Neutrophil (primary cell): ENCODE results near the gene RESP18.

Experiments
- H3K27ac ChIP-seq: fragments of 200-600 bp; sonication (generic); 2 replicates; pipeline ENCODE4 v1.5.1; 2016; ENCODE audit warnings: mild to moderate bottlenecking, moderate library complexity
- H3K27me3 ChIP-seq: fragments of 200-600 bp; sonication (generic); 2 replicates; pipeline ENCODE4 v1.6.0; 2016; ENCODE audit warnings: mild to moderate bottlenecking
- H3K36me3 ChIP-seq: fragments of 200-600 bp; sonication (generic); 2 replicates; pipeline ENCODE4 v1.5.1; 2017
- H3K4me1 ChIP-seq, 2 experiments: fragments of 200-600 bp in 1 of 2; sonication (generic) in 1 of 2; 1 replicate in 1 of 2; 2 replicates in 1 of 2; pipeline versions ENCODE4 v1.5.1 to v1.6.1; 2013 to 2016; ENCODE audit warnings: low read depth in 1 of 2, low read length in 1 of 2, mild to moderate bottlenecking in 1 of 2, moderate library complexity in 1 of 2; ENCODE audit not compliant: control insufficient read depth in 1 of 2, insufficient read depth in 1 of 2
- H3K4me3 ChIP-seq, 2 experiments: fragments of 200-600 bp in 1 of 2; sonication (generic) in 1 of 2; 1 replicate in 1 of 2; 2 replicates in 1 of 2; pipeline ENCODE4 v1.5.1; 2013 to 2016; ENCODE audit warnings: low read depth in 1 of 2, low read length in 1 of 2, mild to moderate bottlenecking in 1 of 2, moderate library complexity in 1 of 2
- H3K9me3 ChIP-seq: fragments of 200-600 bp; sonication (generic); 2 replicates; pipeline ENCODE4 v1.5.1; 2016
- CTCF ChIP-seq: fragments of 200-600 bp; sonication (generic); IDR thresholded peaks from 2 replicates; pipeline ENCODE4 v1.5.1; 2016; ENCODE audit warnings: antibody characterized with exemption

Gene RESP18

GRCh38 chr2:219332542-219332941 lies at the start of gene RESP18:
Gene RESP18, minus strand, starts transcription at chr2:219332744.
- no peak within 1 kb of the TSS for H3K4me3 ChIP-seq
- H3K9me3 ChIP-seq = no peaks in the 10 kb centered on the region
- H3K27me3 ChIP-seq = peaks cover 99% of the 10 kb centered on the region
- no peak for TF ChIP-seq CTCF
- no peak within 1 kb of the TSS for H3K27ac ChIP-seq
- H3K36me3 ChIP-seq = no peaks in the 10 kb centered on the region
- no peaks in the 10 kb centered on the region for H3K4me1 ChIP-seq

- Histone ChIP-seq H3K4me1 (peaks cover under 1 to 2% of the 10 kb centered on the region in 2 experiments), H3K4me3 (no peak overlapping the region), H3K36me3 (no peaks in the 10 kb centered on the region), H3K27ac (no peak overlapping the region), H3K9me3 (no peaks in the 10 kb centered on the region), H3K27me3 (no peaks in the 10 kb centered on the region)
- TF ChIP-seq CTCF = no peak
Measured at GRCh38 chr2:219381448-219381847, 48.9 kb upstream of the RESP18 start.

GRCh38 chr2:219380926-219381325 lies 48.4 kb upstream of the RESP18 start:
- H3K36me3 ChIP-seq = no peaks in the 10 kb centered on the region
- no peaks in the 10 kb centered on the region for H3K9me3 ChIP-seq
- no peak for TF ChIP-seq CTCF
- H3K27me3 ChIP-seq = no peaks in the 10 kb centered on the region
- H3K4me3 ChIP-seq = no peak overlapping the region
- H3K27ac ChIP-seq = no peak overlapping the region
- H3K4me1 ChIP-seq = no peaks in the 10 kb centered on the region

- no peak for TF ChIP-seq CTCF
- Histone ChIP-seq H3K27me3 (no peaks in the 10 kb centered on the region), H3K36me3 (no peaks in the 10 kb centered on the region), H3K27ac (no peak overlapping the region), H3K4me3 (no peak overlapping the region), H3K9me3 (no peaks in the 10 kb centered on the region), H3K4me1 (no peaks in the 10 kb centered on the region)
Measured at GRCh38 chr2:219378163-219378851, 45.8 kb upstream of the RESP18 start.

GRCh38 chr2:219369447-219369861 lies 36.9 kb upstream of the RESP18 start:
- Histone ChIP-seq H3K4me1 (no peaks in the 10 kb centered on the region), H3K27ac (no peak overlapping the region), H3K9me3 (no peaks in the 10 kb centered on the region), H3K27me3 (no peaks in the 10 kb centered on the region), H3K36me3 (no peaks in the 10 kb centered on the region), H3K4me3 (no peak overlapping the region)
- TF ChIP-seq CTCF = no peak
